ENCODE measurements around the gene CCN2. TPM values are rescaled to one million over a fixed set of nuclear protein-coding genes. Genes with fewer than 3 reads are reported as not detected.

CCN2 gene
- total RNA-seq, 1 experiment from 2014 or later = 44.1 TPM

GRCh38 chr6:131929264-131929663 lies 21.9 kb downstream of the CCN2 start:
- no CpG with 5 or more reads among the region's 2 CpGs for WGBS (ENCODE audit: extremely low coverage, insufficient read length, low lambda C conversion rate)
- Histone ChIP-seq H2BK120ac (ENCODE audit: low read depth, low read length, poor library complexity, severe bottlenecking) (no peak overlapping the region), H2BK15ac (ENCODE audit: low read depth, low read length) (no peak overlapping the region), H3T11ph (ENCODE audit: low read length) (no peak overlapping the region), H3K4me2 (ENCODE audit: insufficient read depth, insufficient read length, low read length) (no peak overlapping the region), H3K4ac (ENCODE audit: low read depth, low read length) (no peak overlapping the region), H3K56ac (ENCODE audit: insufficient read length, low read depth, low read length) (no peak overlapping the region), H3K79me1 (ENCODE audit: insufficient read depth, low read depth, low read length, poor library complexity, severe bottlenecking) (no peaks in the 10 kb centered on the region), H4K8ac (replicated peaks; ENCODE audit: insufficient read length, low read depth, low read length) (no peak overlapping the region), H2BK20ac (ENCODE audit: low read depth, low read length, poor library complexity, severe bottlenecking) (no peak overlapping the region), H3K9me3 (ENCODE audit: control insufficient read depth, low read depth, low read length) (no peaks in the 10 kb centered on the region), H2BK12ac (ENCODE audit: insufficient read length, low read depth, low read length) (no peak overlapping the region), H4K5ac (ENCODE audit: insufficient read length, low read depth, low read length) (no peak overlapping the region), H3K4me1 (ENCODE audit: insufficient read depth, low read length) (no peaks in the 10 kb centered on the region), H2AFZ (ENCODE audit: low read length) (no peak overlapping the region), H2AK5ac (ENCODE audit: insufficient read length, low read length) (no peak overlapping the region), H3K79me2 (ENCODE audit: insufficient read depth, low read length) (no peaks in the 10 kb centered on the region), H4K20me1 (ENCODE audit: control insufficient read depth, insufficient read depth, insufficient read length) (no peaks in the 10 kb centered on the region), H3K27me3 (ENCODE audit: insufficient read depth, low read length) (no peaks in the 10 kb centered on the region), H3K23ac (ENCODE audit: insufficient read length, low read depth, low read length) (no peak overlapping the region), H4K91ac (ENCODE audit: insufficient read length, low read depth, low read length) (no peak overlapping the region), H3K9ac (ENCODE audit: extremely low read depth, insufficient read length, low read length) (no peak overlapping the region), H2BK5ac (ENCODE audit: insufficient read length, low read length) (no peak overlapping the region), H3K14ac (ENCODE audit: insufficient read depth, low read length) (no peak overlapping the region), H3K23me2 (ENCODE audit: insufficient read length, low read depth, low read length, poor library complexity, severe bottlenecking) (no peaks in the 10 kb centered on the region), H3K27ac (ENCODE audit: insufficient read length, low read depth, low read length) (no peak overlapping the region), H3K18ac (ENCODE audit: insufficient read length, low read depth, low read length) (no peak overlapping the region)
- no peak overlapping the region for H3K4me3 Mint-ChIP-seq
- peak; percentile 52 for DNase-seq
- H3K36me3 Mint-ChIP-seq (ENCODE audit: insufficient read depth in 1 of 3, low read depth in 3 of 3) = peaks cover 3 to 35% (median 4%) of the 10 kb centered on the region in 3 experiments; a peak in 6 of 7 replicates
- peaks cover 3 to 4% of the 10 kb centered on the region in 2 experiments; a peak in 2 of 4 replicates for H3K4me1 Mint-ChIP-seq
- H3K27me3 Mint-ChIP-seq (ENCODE audit: low read depth) = no peaks in the 10 kb centered on the region; the same call in 1 of the 2 replicates
- H3K9me3 Mint-ChIP-seq = no peaks in the 10 kb centered on the region
- peak; percentile 65 for TF ChIP-seq CTCF (conservative IDR thresholded peaks at IDR 0.05)
- H3K27ac Mint-ChIP-seq = 0 out of 7 replicates have a peak overlapping the region, but pooled peaks of 1 of the 3 experiments have one; percentile 15

Data from H9 (cell line).